WTC11 (cell line): ENCODE measurements around the gene CBX2. TPM values are rescaled to one million over a fixed set of nuclear protein-coding genes. Genes with fewer than 3 reads are reported as not detected.

ENCODE experiments used
- ATAC-seq: fragments of 200-7000 bp; cut with Tn5 transposase; 2 replicates; pipeline ENCODE4 v1.10.0; 2021; ENCODE audit warnings: mild to moderate bottlenecking, moderate library complexity
- CTCF ChIA-PET: fragments of 300-600 bp; sonication (Branson Sonifier 250); formaldehyde crosslinking; loops from one replicate; lab custom pipeline; 2021; ENCODE audit warnings: antibody characterized with exemption; lab: Charles Lee
- POLR2A ChIA-PET: fragments of 350-600 bp; sonication (Branson Sonifier 250); formaldehyde crosslinking; loops from one replicate; lab custom pipeline; 2021; ENCODE audit warnings: antibody characterized with exemption; lab: Charles Lee
- DNase-seq: peaks from one replicate; pipeline ENCODE4 v3.0.0; 2021; ENCODE audit warnings: low spot score
- H3K27ac Mint-ChIP-seq: 2 replicates; pipeline ENCODE4 v1.8.0; 2021; ENCODE audit warnings: mixed read lengths
- H3K27me3 Mint-ChIP-seq: 2 replicates; pipeline ENCODE4 v1.8.0; 2021; ENCODE audit warnings: low read depth, mild to moderate bottlenecking, moderate library complexity, mixed read lengths
- H3K36me3 Mint-ChIP-seq: 2 replicates; pipeline ENCODE4 v1.8.0; 2021; ENCODE audit warnings: mixed read lengths
- H3K4me1 Mint-ChIP-seq: 2 replicates; pipeline ENCODE4 v1.8.0; 2022; ENCODE audit warnings: mixed read lengths
- H3K4me3 Mint-ChIP-seq: 2 replicates; pipeline ENCODE4 v1.8.0; 2021; ENCODE audit warnings: mild to moderate bottlenecking, moderate library complexity, mixed read lengths
- H3K9me3 Mint-ChIP-seq: 2 replicates; pipeline ENCODE4 v1.8.0; 2021; ENCODE audit warnings: mixed read lengths
- EMX1 ChIP-seq: fragments of 250-450 bp; sonication (Bioruptor Pico); IDR thresholded peaks from 2 replicates; pipeline ENCODE4 v1.8.0; 2021; ENCODE audit warnings: mild to moderate bottlenecking
- ESRRA ChIP-seq: sonication (generic); formaldehyde crosslinking; IDR thresholded peaks from 2 replicates; pipeline ENCODE4 v1.8.1; 2022; ENCODE audit warnings: mild to moderate bottlenecking, missing genetic modification reagents, borderline replicate concordance
- FOXP1 ChIP-seq: sonication (generic); formaldehyde crosslinking; IDR thresholded peaks from 2 replicates; pipeline ENCODE4 v1.8.0; 2022; ENCODE audit warnings: missing genetic modification reagents, mild to moderate bottlenecking, moderate library complexity, borderline replicate concordance
- GTF2I ChIP-seq: fragments of 250-450 bp; sonication (Bioruptor Pico); conservative IDR thresholded peaks from 2 replicates; pipeline ENCODE4 v1.4.0; 2021; ENCODE audit warnings: mild to moderate bottlenecking
- MLX ChIP-seq: sonication (generic); formaldehyde crosslinking; IDR thresholded peaks from 2 replicates; pipeline ENCODE4 v1.8.1; 2023; ENCODE audit warnings: mild to moderate bottlenecking, missing genetic modification reagents, moderate library complexity
- NR2C2 ChIP-seq: sonication (generic); formaldehyde crosslinking; IDR thresholded peaks from 2 replicates; pipeline ENCODE4 v1.8.0; 2022; ENCODE audit warnings: mild to moderate bottlenecking, missing genetic modification reagents
- PREB ChIP-seq: sonication (generic); formaldehyde crosslinking; IDR thresholded peaks from 2 replicates; pipeline ENCODE4 v1.8.1; 2022; ENCODE audit warnings: mild to moderate bottlenecking, missing genetic modification reagents, moderate library complexity, borderline replicate concordance
- SMAD4 ChIP-seq: sonication (generic); formaldehyde crosslinking; IDR thresholded peaks from 2 replicates; pipeline ENCODE4 v1.8.0; 2022; ENCODE audit warnings: mild to moderate bottlenecking, missing genetic modification reagents
- SP1 ChIP-seq: sonication (generic); formaldehyde crosslinking; conservative IDR thresholded peaks from 2 replicates; pipeline ENCODE4 v1.8.1; 2022; ENCODE audit warnings: missing genetic modification reagents
- ZNF138 ChIP-seq: sonication (generic); formaldehyde crosslinking; conservative IDR thresholded peaks from 2 replicates; pipeline ENCODE4 v1.8.1; 2022; ENCODE audit warnings: mild to moderate bottlenecking, moderate library complexity, missing genetic modification reagents
- ZNF263 ChIP-seq: sonication (generic); formaldehyde crosslinking; IDR thresholded peaks from 2 replicates; pipeline ENCODE4 v1.8.1; 2022; ENCODE audit warnings: low read depth, mild to moderate bottlenecking, moderate library complexity, missing genetic modification reagents
- total RNA-seq: library from RNA; stranded (reverse); gene quantifications from 3 replicates; pipeline ENCODE4 v1.2.3, GENCODE V29; 2021
- TF ChIP-seq, protein P1 (sequence below): sonication (generic); formaldehyde crosslinking; IDR thresholded peaks from 2 replicates; pipeline ENCODE4 v1.8.0; 2023; ENCODE audit warnings: missing genetic modification reagents
- TF ChIP-seq, protein P2 (sequence below): sonication (generic); formaldehyde crosslinking; IDR thresholded peaks from 2 replicates; pipeline ENCODE4 v1.8.1; 2022; ENCODE audit warnings: low read depth, missing genetic modification reagents, borderline replicate concordance
- TF ChIP-seq, protein P3 (sequence below): sonication (generic); formaldehyde crosslinking; IDR thresholded peaks from 2 replicates; pipeline ENCODE4 v1.8.1; 2023; ENCODE audit warnings: mild to moderate bottlenecking, missing genetic modification reagents, borderline replicate concordance

CBX2 gene
- total RNA-seq, 1 experiment from 2014 or later: 85.5 TPM

DNA sequence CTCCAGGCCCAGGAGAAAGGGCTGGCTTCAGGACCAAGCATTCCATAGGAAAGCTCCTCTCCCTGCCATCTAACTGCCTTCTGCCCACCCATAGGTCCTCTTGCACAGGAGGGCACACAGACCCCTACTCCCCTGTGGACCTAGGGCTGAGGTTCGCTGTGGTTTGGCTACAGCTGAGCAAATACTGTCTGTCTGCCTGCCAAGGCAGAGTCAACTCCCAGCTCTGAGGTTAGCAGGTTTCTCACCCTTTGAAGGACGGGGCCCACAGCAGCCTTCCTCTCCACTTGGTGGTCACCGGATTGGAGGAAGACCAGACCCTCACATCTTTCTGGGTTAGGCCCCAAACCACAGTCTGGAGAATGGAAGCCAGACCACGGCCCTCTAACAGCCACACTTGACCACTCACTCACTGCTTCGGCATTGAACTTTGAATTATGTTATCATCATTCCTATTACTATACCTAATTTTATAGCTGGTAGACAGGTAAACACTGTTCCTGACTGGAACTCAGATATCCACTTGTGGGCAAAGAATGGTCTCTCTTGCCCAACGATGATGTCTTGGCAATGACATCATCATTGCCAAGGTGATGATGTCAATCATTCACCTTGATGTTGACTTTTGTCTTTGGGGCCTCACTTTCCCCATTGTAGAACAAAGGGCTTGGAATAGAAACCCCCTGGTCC lies 47.1 kb downstream of the CBX2 start:
- no peak overlapping the region for H3K27ac Mint-ChIP-seq
- H3K27me3 Mint-ChIP-seq: peaks cover 98% of the 10 kb centered on the region
- ATAC-seq: no peak
- POLR2A ChIA-PET: interaction anchor here (0.5 to 1.5 kb wide), 2 partner anchors 12 to 13 kb away, joined by 4 read pairs; no protein-coding TSS in a partner anchor
- TF ChIP-seq GTF2I (CRISPR knock-in tag) (no peak), SP1 (CRISPR knock-in tag) (no peak), ZNF138 (CRISPR knock-in tag) (no peak)
- TF ChIP-seq, protein P1, sequence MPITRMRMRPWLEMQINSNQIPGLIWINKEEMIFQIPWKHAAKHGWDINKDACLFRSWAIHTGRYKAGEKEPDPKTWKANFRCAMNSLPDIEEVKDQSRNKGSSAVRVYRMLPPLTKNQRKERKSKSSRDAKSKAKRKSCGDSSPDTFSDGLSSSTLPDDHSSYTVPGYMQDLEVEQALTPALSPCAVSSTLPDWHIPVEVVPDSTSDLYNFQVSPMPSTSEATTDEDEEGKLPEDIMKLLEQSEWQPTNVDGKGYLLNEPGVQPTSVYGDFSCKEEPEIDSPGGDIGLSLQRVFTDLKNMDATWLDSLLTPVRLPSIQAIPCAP: no peak
- CTCF ChIA-PET: interaction anchor here (1.1 to 4.2 kb wide), 4 partner anchors 10 to 79 kb away, joined by 4 to 26 read pairs (median 4); no protein-coding TSS in a partner anchor
- H3K36me3 Mint-ChIP-seq: no peaks in the 10 kb centered on the region
- H3K4me1 Mint-ChIP-seq: peaks cover 9% of the 10 kb centered on the region
- H3K9me3 Mint-ChIP-seq: peaks cover 5% of the 10 kb centered on the region
- no peak for DNase-seq
- no peak overlapping the region for H3K4me3 Mint-ChIP-seq

DNA sequence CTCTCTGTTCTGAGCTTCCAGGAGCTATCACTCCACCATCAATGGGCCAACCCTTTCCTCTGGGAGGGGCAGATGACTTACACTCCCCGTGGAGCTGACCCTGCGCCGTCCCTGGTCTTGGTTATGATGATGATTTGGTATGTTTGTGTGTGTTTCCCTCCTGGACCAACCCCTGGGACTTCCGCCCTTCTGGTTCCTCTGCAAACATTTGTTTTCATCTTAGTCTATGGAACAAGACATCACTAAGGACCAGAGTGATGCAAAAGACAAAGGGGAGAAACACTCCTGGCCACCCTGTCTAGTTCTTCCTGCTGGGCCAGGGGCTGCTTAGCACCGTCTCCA lies 47.6 kb downstream of the CBX2 start:
- Mint-ChIP-seq H3K9me3 (peaks cover 5% of the 10 kb centered on the region), H3K27ac (no peak overlapping the region), H3K27me3 (peaks cover 98% of the 10 kb centered on the region), H3K36me3 (no peaks in the 10 kb centered on the region), H3K4me3 (no peak overlapping the region), H3K4me1 (peaks cover 14% of the 10 kb centered on the region)
- ChIA-PET CTCF (interaction anchor here (0.7 to 4.2 kb wide), 5 partner anchors 10 to 84 kb away, joined by 3 to 26 read pairs (median 4); no protein-coding TSS in a partner anchor), POLR2A (interaction anchor here (1.5 kb wide), 1 partner anchor 11 kb away, joined by 4 read pairs; no protein-coding TSS in a partner anchor)
- no peak for ATAC-seq
- no peak for DNase-seq
- TF ChIP-seq, protein P2, sequence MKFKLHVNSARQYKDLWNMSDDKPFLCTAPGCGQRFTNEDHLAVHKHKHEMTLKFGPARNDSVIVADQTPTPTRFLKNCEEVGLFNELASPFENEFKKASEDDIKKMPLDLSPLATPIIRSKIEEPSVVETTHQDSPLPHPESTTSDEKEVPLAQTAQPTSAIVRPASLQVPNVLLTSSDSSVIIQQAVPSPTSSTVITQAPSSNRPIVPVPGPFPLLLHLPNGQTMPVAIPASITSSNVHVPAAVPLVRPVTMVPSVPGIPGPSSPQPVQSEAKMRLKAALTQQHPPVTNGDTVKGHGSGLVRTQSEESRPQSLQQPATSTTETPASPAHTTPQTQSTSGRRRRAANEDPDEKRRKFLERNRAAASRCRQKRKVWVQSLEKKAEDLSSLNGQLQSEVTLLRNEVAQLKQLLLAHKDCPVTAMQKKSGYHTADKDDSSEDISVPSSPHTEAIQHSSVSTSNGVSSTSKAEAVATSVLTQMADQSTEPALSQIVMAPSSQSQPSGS (CRISPR knock-in tag): no peak
- TF ChIP-seq EMX1 (CRISPR knock-in tag) (no peak), ZNF263 (CRISPR knock-in tag) (no peak), NR2C2 (no peak), ESRRA (CRISPR knock-in tag) (no peak)
- TF ChIP-seq, protein P3, sequence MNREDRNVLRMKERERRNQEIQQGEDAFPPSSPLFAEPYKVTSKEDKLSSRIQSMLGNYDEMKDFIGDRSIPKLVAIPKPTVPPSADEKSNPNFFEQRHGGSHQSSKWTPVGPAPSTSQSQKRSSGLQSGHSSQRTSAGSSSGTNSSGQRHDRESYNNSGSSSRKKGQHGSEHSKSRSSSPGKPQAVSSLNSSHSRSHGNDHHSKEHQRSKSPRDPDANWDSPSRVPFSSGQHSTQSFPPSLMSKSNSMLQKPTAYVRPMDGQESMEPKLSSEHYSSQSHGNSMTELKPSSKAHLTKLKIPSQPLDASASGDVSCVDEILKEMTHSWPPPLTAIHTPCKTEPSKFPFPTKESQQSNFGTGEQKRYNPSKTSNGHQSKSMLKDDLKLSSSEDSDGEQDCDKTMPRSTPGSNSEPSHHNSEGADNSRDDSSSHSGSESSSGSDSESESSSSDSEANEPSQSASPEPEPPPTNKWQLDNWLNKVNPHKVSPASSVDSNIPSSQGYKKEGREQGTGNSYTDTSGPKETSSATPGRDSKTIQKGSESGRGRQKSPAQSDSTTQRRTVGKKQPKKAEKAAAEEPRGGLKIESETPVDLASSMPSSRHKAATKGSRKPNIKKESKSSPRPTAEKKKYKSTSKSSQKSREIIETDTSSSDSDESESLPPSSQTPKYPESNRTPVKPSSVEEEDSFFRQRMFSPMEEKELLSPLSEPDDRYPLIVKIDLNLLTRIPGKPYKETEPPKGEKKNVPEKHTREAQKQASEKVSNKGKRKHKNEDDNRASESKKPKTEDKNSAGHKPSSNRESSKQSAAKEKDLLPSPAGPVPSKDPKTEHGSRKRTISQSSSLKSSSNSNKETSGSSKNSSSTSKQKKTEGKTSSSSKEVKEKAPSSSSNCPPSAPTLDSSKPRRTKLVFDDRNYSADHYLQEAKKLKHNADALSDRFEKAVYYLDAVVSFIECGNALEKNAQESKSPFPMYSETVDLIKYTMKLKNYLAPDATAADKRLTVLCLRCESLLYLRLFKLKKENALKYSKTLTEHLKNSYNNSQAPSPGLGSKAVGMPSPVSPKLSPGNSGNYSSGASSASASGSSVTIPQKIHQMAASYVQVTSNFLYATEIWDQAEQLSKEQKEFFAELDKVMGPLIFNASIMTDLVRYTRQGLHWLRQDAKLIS (CRISPR knock-in tag): no peak

DNA sequence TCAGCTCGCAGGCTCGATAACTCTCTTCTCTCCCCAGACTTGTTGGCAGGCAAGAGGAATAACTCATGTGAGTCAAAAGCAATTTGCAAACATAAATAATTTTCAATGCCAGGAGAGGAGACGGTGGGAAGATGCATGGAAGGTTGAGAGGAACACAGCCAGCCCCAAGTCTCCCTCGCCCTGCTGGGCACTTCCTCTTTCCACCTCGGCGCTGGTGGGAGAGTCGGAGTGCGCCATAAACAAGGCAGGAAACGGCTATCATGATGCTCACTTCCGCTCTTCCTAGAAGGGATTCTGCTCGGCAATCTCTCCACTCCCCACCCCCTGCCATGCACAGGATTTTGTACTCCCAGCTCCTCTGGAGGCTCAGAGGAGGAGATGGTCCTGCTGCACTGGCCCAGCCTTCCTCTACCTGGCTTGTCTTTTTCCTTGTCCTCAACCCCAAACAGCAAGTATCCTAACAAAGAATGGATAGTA lies 48.3 kb downstream of the CBX2 start:
- TF ChIP-seq MLX (CRISPR knock-in tag) (no peak), FOXP1 (CRISPR knock-in tag) (no peak), SMAD4 (CRISPR knock-in tag) (no peak), PREB (CRISPR knock-in tag) (no peak), NR2C2 (no peak)
- Mint-ChIP-seq H3K27me3 (peaks cover 98% of the 10 kb centered on the region), H3K4me1 (peaks cover 19% of the 10 kb centered on the region), H3K27ac (no peak overlapping the region), H3K9me3 (peaks cover 5% of the 10 kb centered on the region), H3K4me3 (no peak overlapping the region), H3K36me3 (no peaks in the 10 kb centered on the region)
- POLR2A ChIA-PET: interaction anchor here (1.5 kb wide), 1 partner anchor 11 kb away, joined by 4 read pairs; no protein-coding TSS in a partner anchor
- DNase-seq (no peak), ATAC-seq (no peak)
- CTCF ChIA-PET: interaction anchor here (0.7 to 4.2 kb wide), 5 partner anchors 10 to 84 kb away, joined by 3 to 26 read pairs (median 4); no protein-coding TSS in a partner anchor
